HEK293T (cell line): ENCODE results near the gene CFAP61.

Experiments used
- BHLHE40 ChIP-seq: fragments of 450-650 bp; IDR thresholded peaks from 2 replicates; pipeline ENCODE4 v1.6.1; 2016; ENCODE audit warnings: mild to moderate bottlenecking, moderate library complexity, borderline replicate concordance
- ELF4 ChIP-seq: fragments of 450-650 bp; IDR thresholded peaks from 2 replicates; pipeline ENCODE4 v1.6.1; 2017; ENCODE audit warnings: antibody characterized with exemption
- SUZ12 ChIP-seq: fragments of 450-650 bp; IDR thresholded peaks from 2 replicates; pipeline ENCODE4 v1.6.1; 2016; ENCODE audit warnings: mild to moderate bottlenecking
- ZNF384 ChIP-seq: fragments of 450-650 bp; IDR thresholded peaks from 2 replicates; pipeline ENCODE4 v1.6.1; 2016

DNA sequence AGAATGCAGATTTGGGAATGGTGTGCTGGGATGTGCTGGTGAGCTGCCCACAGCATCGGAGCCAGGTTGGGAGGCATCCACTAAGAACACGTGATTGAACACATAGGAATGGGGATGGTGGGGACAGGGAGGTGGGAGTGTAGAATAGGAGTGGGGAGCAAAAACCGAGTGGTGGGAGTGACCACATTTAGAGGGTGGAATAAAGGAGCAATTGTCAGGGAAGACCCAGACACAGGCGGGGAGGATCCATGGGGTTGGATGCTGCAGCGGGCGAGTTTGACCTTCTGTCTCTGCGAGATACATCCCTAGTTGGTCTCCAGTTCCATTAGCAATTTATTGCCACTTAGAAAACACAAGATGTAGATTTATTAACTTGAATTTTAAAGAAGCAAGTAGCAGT is 30.5 kb upstream of the CFAP61 start:
- TF ChIP-seq ZNF384 (no peak), SUZ12 (no peak), ELF4 (no peak), BHLHE40 (no peak)
